ENCODE data around the gene SFT2D1.

Gene SFT2D1

GRCh38 chr6:166274739-166275370, 67.5 kb downstream of the SFT2D1 start:
- DNase-seq, result no peak

- DNase-seq, result no peak
Measured at GRCh38 chr6:166274163-166274562, 68.2 kb downstream of the SFT2D1 start.

GRCh38 chr6:166271376-166271765, 71.0 kb downstream of the SFT2D1 start:
- no peak for DNase-seq

- no peak for DNase-seq
Measured at GRCh38 chr6:166270706-166271375, 71.5 kb downstream of the SFT2D1 start.
